Anterior cingulate cortex (tissue), 58 donors: Measurements from ENCODE around the gene PPIF.

Source experiments
- DNase-seq, 58 donors: peaks; one replicate each; lab custom pipeline; 2025; lab: John Stamatoyannopoulos, UW

Gene PPIF

DNA sequence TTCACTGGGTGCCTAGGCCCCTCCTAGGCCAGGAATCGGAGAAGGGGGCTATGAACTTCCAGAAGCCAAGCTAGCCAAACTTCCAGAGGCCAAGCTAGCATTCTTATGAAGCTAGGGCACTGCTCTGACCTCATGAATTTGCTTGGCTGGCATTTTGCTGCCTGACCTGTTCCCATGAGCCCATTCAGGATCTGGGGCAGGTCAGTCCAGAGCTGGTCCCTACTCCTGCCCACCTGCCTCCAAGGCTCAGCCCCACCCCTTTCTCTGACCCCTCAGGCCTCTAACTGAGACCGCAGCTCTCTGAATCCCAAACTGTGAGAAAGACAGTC, 1.3 kb upstream of the PPIF start:
- no peak for DNase-seq

GRCh38 chr10:79346388-79347225, 662 bp upstream of the PPIF start:
- DNase-seq: no peak

DNA sequence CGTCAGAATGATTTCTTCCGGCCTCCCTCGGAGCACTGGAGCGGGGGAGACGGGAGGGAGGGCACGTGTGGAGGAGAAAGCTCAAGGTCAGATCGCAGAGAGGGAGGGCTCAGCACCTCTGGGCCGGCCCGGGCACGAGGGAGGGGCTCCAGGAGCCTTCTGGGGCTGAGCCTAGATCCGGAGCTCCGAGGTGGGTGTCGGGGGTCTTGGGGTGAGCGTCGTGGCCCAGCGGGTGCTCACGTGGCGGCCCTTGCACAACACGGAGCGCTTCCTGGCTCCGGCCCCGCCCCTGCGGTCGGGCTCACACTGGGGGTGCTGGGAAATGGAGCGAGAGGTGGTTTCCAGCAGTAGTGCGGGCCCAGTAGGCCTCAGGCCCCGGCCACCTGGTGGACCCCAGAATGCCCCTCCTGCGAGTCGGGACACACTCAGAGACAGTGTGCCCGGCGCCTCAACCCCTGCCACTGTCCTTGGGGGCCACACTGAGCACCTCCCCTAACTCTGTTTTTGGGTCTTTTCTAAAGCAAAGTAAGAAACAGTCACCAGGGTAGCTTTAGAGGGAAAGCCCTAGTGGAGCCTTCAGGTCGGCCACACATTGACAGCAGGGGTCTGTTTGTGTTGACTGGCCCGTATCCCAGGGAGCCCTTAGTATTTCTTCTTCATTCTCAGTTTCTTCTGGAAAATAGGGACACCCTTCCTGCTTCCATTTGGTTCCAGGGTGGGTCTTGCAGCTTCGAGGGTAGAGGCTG, 798 bp downstream of the PPIF start:
- peak in 21 of 58 donors; percentile 16 to 59 (median 35) for DNase-seq

DNA sequence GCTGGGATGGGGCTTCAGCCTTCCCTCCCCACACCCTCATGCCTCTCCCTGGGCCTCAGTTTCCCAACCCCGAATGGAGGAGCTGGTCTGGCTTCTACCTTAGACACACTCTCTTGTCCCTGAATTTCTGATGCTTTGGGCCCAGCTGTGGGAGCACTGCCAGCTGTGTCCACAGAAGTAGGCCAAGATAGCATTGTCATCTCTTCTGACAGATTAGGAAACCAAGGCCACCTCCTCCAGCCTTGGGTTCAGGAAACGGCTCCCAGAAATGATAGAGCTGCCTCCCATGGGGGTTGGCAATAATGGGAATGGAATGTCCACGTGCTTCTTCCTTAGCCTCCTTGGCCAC, 1.3 kb downstream of the PPIF start:
- no peak for DNase-seq

DNA sequence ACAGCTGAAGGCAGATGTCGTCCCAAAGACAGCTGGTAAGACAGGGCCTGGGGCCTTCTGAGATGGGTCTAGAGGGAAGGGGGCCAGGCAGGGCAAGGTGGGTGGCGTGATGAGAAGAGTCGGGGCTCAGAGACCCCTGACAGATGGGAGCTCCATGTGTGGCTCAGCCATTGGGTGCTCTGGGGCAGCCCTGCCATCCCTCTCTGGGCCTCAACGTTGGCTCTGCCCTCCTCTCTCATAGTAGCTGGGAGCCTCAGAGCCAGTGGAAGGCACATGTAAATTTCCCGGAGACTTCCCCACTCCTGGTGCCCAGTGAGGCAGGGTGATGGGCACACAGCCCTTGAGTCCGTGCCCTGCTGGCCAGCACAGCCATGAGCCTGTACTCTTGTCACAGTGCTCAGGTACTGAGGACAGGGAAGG, 1.8 kb downstream of the PPIF start:
- DNase-seq: no peak

GRCh38 chr10:79349766-79350406, 2.6 kb downstream of the PPIF start:
- no peak for DNase-seq

DNA sequence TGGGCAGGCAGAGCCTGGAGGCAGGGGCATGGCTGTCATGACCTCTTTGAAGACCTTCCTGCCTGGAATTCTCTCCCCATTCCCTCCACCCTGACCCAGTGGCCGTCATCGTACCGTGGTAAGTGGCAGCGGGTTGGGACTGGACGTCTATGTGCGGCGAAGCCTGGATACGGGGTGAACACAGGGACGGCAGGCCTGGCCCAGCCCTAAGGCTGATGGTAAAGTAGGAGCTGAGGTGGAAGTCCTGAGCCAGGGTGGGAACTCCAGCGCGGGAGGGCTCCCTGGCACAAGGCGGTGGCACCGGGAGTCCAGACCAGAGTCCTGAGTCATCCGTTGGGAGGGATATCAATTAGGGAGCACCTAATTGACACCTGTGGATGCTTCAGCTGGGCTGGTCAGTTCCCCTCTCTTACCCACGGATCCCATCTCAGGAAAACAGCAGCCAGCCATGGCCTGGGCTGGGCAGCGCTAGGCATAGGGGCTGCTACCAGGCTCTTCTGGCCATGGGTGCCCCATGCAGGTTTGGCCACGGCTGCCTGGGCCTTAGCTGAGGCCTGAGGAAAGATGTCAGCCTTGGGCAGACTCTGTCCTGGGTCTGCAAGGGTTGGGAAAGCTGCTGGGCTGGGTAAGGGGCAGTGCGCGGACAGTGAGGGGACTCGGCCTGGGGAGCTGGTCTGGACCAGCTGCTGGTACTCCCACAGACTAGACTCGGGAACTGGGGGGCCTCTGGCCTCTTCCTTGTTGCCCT, 3.3 kb downstream of the PPIF start:
- DNase-seq: no peak

DNA sequence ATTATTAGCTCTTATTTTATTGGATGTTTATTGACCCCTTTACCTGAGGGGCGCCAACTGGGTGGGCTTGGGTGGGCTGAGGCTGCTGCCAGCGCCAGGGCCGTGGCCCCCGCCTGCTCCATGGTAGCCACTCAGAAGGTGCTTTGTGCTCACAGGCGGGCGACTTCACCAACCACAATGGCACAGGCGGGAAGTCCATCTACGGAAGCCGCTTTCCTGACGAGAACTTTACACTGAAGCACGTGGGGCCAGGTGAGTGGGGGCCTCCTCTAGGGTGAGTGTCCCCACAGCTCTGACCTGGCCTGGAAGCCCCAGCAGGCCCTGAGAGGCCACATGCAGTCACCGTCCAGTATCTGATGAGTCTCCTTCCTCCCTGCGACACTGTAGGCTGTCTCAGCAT, 4.1 kb downstream of the PPIF start:
- no peak for DNase-seq

DNA sequence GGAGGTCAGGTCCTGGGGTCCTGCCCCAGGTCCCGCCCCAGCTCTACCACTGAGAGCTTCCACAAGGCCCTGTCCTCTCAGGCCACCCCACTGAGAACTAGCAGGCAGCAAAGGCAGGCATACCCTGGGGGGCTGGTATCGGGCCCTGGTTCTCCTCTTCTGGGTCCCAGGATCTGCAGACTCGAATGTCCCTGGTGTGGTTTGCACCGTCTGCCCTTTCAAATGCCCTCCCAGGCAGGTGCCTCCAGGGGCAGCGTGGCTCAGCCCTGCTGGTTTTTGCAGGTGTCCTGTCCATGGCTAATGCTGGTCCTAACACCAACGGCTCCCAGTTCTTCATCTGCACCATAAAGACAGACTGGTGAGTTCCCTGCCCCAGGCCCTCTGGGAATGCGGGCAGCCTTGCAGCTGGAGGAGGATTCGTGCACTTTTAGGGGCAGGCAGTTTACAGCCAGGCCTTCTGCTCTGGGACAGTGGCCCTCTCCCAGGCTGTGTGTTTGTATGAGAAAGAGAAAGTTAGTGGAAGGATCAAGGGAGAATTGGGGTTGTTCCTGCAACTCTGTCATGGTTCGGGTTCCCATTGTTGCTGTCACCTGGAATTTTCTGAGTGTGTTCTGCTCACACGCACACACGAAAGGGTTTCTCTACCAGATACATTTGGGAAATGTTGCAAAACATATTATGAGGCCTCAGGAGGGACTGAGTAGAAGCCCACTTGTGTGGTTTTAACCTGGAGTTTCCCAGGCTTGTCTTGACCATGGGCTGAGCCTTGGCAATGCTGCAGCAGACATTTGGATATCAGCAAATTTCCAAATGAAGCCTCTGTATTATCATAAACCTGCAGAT, 5.0 kb downstream of the PPIF start:
- no peak for DNase-seq

DNA sequence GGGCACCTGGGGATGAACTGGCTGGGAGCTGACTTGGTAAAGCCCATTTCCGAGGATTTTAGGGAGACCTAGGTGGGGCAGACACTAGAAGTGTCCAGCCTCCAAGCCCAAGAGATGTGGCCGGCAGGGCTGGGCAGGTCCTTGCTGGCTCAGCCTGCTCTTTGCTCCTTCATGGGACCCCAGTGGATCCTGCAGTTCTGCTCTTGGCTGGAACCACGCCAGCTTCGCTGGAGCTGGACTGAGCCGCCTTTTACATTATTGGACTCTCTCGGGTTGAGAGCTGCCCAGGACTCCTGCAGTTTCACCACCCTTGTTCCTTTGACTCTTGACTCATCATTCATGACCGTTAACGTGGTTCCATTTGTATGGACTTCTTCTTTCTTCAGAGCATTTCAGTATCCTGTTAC, 5.7 kb downstream of the PPIF start:
- DNase-seq: no peak

GRCh38 chr10:79353726-79354125, 6.5 kb downstream of the PPIF start:
- DNase-seq: no peak

GRCh38 chr10:79354141-79354540, 6.9 kb downstream of the PPIF start:
- no peak for DNase-seq

GRCh38 chr10:79354615-79355014, 7.3 kb downstream of the PPIF start:
- no peak for DNase-seq

- DNase-seq: no peak
Observed at GRCh38 chr10:79355420-79356017, 8.2 kb downstream of the PPIF start.

- no peak for DNase-seq
Observed at GRCh38 chr10:79356104-79356503, 8.8 kb downstream of the PPIF start.

DNA sequence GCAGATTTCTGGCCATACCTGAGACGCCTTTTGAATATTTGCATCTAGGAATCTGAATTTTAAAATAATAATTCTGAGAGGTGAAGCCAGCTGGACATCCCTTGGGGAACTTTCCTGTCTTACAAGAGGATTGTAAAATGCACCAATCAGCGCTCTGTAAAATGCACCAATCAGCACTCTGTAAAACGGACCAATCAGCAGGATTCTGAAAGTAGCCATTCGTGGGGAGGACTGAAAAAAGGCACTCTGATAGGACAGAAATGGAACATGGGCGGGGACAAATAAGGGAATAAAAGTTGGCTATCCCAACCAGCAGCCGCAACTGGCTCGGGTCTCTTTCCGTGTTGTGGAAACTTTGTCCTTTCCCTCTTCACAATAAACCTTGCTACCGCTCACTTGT, 9.9 kb downstream of the PPIF start:
- no peak for DNase-seq

DNA sequence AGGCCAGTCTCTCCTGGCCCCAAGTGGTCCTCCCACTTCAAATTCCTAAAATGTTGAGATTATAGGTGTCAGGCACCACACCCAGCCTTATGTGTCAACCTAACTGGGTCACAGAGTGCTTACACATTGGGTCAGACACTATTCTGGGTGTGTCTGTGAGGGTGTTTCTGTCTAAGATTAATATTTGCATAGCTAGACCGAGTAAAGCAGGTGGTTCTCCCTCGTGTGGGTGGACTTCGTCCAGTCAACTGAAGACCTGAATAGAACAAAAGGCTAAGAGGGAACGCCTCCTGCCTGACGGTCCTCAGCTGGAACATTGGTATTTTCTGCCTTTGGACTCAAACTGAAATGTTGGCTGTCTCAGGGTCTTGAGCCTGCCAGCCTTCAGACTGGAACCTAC, 11.5 kb downstream of the PPIF start:
- DNase-seq: no peak

- DNase-seq: no peak
Observed at GRCh38 chr10:79359816-79360498, 12.7 kb downstream of the PPIF start.
